Measurements from ENCODE around the gene IQCH.

DNA sequence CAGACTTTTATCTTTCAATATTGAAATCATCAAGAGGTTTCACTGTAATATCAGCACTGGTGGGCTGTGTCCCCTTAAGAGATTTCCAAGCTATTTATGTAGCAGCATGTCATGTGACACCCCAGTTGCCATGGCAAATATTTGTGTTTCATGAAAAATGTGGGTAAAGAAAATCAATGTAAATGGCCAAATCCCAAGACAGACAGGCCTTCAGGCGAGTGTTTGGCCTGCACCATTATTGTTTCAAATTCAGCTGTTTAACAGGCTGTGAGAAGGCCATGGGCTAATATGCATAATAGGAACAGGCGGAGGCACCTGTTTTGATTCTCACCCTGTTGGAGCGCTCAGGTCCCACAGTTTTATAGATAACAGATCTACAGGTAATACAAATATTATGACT lies 104.2 kb downstream of the IQCH start:
- TF ChIP-seq, protein P1, sequence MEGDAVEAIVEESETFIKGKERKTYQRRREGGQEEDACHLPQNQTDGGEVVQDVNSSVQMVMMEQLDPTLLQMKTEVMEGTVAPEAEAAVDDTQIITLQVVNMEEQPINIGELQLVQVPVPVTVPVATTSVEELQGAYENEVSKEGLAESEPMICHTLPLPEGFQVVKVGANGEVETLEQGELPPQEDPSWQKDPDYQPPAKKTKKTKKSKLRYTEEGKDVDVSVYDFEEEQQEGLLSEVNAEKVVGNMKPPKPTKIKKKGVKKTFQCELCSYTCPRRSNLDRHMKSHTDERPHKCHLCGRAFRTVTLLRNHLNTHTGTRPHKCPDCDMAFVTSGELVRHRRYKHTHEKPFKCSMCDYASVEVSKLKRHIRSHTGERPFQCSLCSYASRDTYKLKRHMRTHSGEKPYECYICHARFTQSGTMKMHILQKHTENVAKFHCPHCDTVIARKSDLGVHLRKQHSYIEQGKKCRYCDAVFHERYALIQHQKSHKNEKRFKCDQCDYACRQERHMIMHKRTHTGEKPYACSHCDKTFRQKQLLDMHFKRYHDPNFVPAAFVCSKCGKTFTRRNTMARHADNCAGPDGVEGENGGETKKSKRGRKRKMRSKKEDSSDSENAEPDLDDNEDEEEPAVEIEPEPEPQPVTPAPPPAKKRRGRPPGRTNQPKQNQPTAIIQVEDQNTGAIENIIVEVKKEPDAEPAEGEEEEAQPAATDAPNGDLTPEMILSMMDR (IDR thresholded peaks at IDR 0.05) = no peak
- no peak for TF ChIP-seq POLR2A (IDR thresholded peaks at IDR 0.05)

Measured in thyroid gland (tissue), 4 donors.